K562 (cell line): ENCODE results near the gene TMEM86B. TPM values are rescaled to one million over a fixed set of nuclear protein-coding genes. Genes with fewer than 3 reads are reported as not detected.
A peak's percentile ranks its signal among the peaks of the same experiment; 100 is the strongest.

Experiments used
- CC2D1A ChIP-seq: fragments of 450-650 bp; IDR thresholded peaks from 2 replicates; pipeline ENCODE4 v1.6.1; 2017; ENCODE audit warnings: mild to moderate bottlenecking
- CTCFL ChIP-seq: IDR thresholded peaks from 2 replicates; pipeline ENCODE4 v1.6.1; 2011; ENCODE audit warnings: borderline replicate concordance, low read depth, mild to moderate bottlenecking, moderate library complexity, low read length; ENCODE audit not compliant: insufficient read depth, poor library complexity, severe bottlenecking
- DDX20 ChIP-seq: fragments of 450-650 bp; IDR thresholded peaks from 2 replicates; pipeline ENCODE4 v1.6.1; 2016; ENCODE audit warnings: missing genetic modification characterization, low read depth, mild to moderate bottlenecking, missing compliant biosample characterization, moderate library complexity
- FOS ChIP-seq: IDR thresholded peaks from 3 replicates; pipeline ENCODE4 v1.6.1; 2011; ENCODE audit not compliant: insufficient read length; ENCODE audit errors: extremely low read depth
- HSF4 ChIP-seq: fragments of 250-450 bp; sonication (Bioruptor Pico); IDR thresholded peaks from 2 replicates; pipeline ENCODE4 v2.1.2; 2022; ENCODE audit warnings: mild to moderate bottlenecking, moderate library complexity, borderline replicate concordance
- MEIS2 ChIP-seq: fragments of 450-650 bp; IDR thresholded peaks from 2 replicates; pipeline ENCODE4 v1.6.1; 2014; ENCODE audit warnings: mild to moderate bottlenecking; ENCODE audit not compliant: partially characterized antibody
- RERE ChIP-seq: sonication (generic); formaldehyde crosslinking; IDR thresholded peaks from 2 replicates; pipeline ENCODE4 v1.8.0; 2023; ENCODE audit warnings: missing genetic modification reagents, mild to moderate bottlenecking, borderline replicate concordance
- SAFB2 ChIP-seq: fragments of 200-400 bp; formaldehyde crosslinking; IDR thresholded peaks from 2 replicates; pipeline ENCODE4 v1.6.1; 2018; ENCODE audit warnings: borderline replicate concordance, low read length, low read depth, moderate library complexity; ENCODE audit not compliant: severe bottlenecking
- SMARCA4 ChIP-seq: fragments of 450-650 bp; IDR thresholded peaks from 2 replicates; pipeline ENCODE4 v1.6.1; 2016
- SREBF2 ChIP-seq: sonication (generic); formaldehyde crosslinking; IDR thresholded peaks from 2 replicates; pipeline ENCODE4 v1.4.0; 2020; ENCODE audit warnings: mild to moderate bottlenecking, missing genetic modification reagents
- VEZF1 ChIP-seq: fragments of 200-800 bp; sonication (Bioruptor generic); IDR thresholded peaks from 2 replicates; pipeline ENCODE4 v1.6.1; 2017; ENCODE audit warnings: missing genetic modification characterization, missing compliant biosample characterization
- ZBED1 ChIP-seq: IDR thresholded peaks from 2 replicates; pipeline ENCODE4 v1.6.1; 2014
- ZHX1 ChIP-seq: fragments of 150-350 bp; conservative IDR thresholded peaks from 2 replicates; pipeline ENCODE4 v1.6.1; 2014; ENCODE audit warnings: low read length
- ZNF551 ChIP-seq: fragments of 250-450 bp; sonication (Bioruptor Pico); IDR thresholded peaks from 2 replicates; pipeline ENCODE4 v1.5.0; 2021; ENCODE audit warnings: mild to moderate bottlenecking, moderate library complexity
- polyA plus RNA-seq, 8 experiments: library from polyadenylated mRNA; depleted of rRNA in 4 of 8; stranded (reverse) in 5 of 8; unstranded in 3 of 8; fragments of >200 nt; fragmentation: Nextera tagmentation in 2 of 8; fragmentation: Illumina TruSeq in 1 of 8; extraction: Ambion mirVana in 2 of 8; extraction: Trizol in 1 of 8; gene quantifications; 2 replicates each; pipeline versions ENCODE4 v1.2.1 to v1.2.3, GENCODE V29; 2011 to 2014; ENCODE audit warnings: inconsistent platforms in 1 of 8, missing spikeins in 1 of 8
- total RNA-seq, 7 experiments: library from RNA; depleted of rRNA in 6 of 7; stranded (reverse); fragments of >200 nt in 6 of 7; fragmentation: Illumina TruSeq in 2 of 7; extraction: Trizol in 2 of 7; gene quantifications; 2 replicates each; pipeline versions ENCODE4 v1.2.1 to v1.2.3, GENCODE V29; 2011 to 2021; ENCODE audit warnings: low replicate concordance in 1 of 7

The TMEM86B gene
- total and polyA plus RNA-seq, 9 of the 15 experiments (the other 6 are each of a cell fraction or from before 2014, with no cell fraction given), result 0.28 to 7.9 (median 2.1) TPM

- TF ChIP-seq RERE (CRISPR knock-in tag) (no peak), MEIS2 (no peak), SREBF2 (CRISPR knock-in tag) (no peak), DDX20 (tag) (no peak), SMARCA4 (peak; percentile 60; the same call in 1 of the 2 replicates), ZNF551 (CRISPR knock-in tag) (no peak), CTCFL (no peak), HSF4 (CRISPR knock-in tag) (peak; percentile 7; the same call in 1 of the 2 replicates), VEZF1 (CRISPR knock-in tag) (no peak), ZBED1 (no peak), FOS (no peak), SAFB2 (no peak), CC2D1A (no peak), ZHX1 (no peak)
Observed at GRCh38 chr19:55270172-55270942, 41.8 kb upstream of the TMEM86B start (continued).
